Measurements from ENCODE around the gene AMD1.

The AMD1 gene

GRCh38 chr6:110939429-110940200, 65.0 kb downstream of the AMD1 start:
- no peak for DNase-seq

GRCh38 chr6:110944681-110945151, 70.1 kb downstream of the AMD1 start:
- DNase-seq: no peak

Measured in NCI-H774 (cell line).